ENCODE results near the gene LYRM4. TPM values are rescaled to one million over a fixed set of nuclear protein-coding genes. Genes with fewer than 3 reads are reported as not detected.

Gene LYRM4
- total RNA-seq, 1 donor from 2014 or later, result 20.4 TPM

- H3K4me3 ChIP-seq, result no peak overlapping the region
- H3K27me3 ChIP-seq, result no peaks in the 10 kb centered on the region
- no peak for TF ChIP-seq CTCF (IDR thresholded peaks at IDR 0.05)
- ATAC-seq (no peak), DNase-seq (no peak)
- no peaks in the 10 kb centered on the region for H3K36me3 ChIP-seq
- no peaks in the 10 kb centered on the region for H3K4me1 ChIP-seq
- H3K27ac ChIP-seq, result no peak overlapping the region
- no peaks in the 10 kb centered on the region for H3K9me3 ChIP-seq
- intact Hi-C loops (cut with DNase I), result no loop called here
Measured at GRCh38 chr6:5111626-5112025, 149.1 kb downstream of the LYRM4 start.

GRCh38 chr6:5110246-5110645 is 150.5 kb downstream of the LYRM4 start:
- Histone ChIP-seq H3K27ac (no peak overlapping the region), H3K36me3 (no peaks in the 10 kb centered on the region), H3K4me3 (no peak overlapping the region), H3K4me1 (no peaks in the 10 kb centered on the region), H3K27me3 (no peaks in the 10 kb centered on the region), H3K9me3 (no peaks in the 10 kb centered on the region)
- no peak for TF ChIP-seq CTCF (IDR thresholded peaks at IDR 0.05)
- DNase-seq, result no peak
- ATAC-seq, result no peak
- intact Hi-C loops (cut with DNase I), result no loop called here

GRCh38 chr6:5109436-5109835 is 151.3 kb downstream of the LYRM4 start:
- ATAC-seq (no peak), DNase-seq (no peak)
- H3K27me3 ChIP-seq, result no peaks in the 10 kb centered on the region
- no peak overlapping the region for H3K27ac ChIP-seq
- H3K4me1 ChIP-seq, result no peaks in the 10 kb centered on the region
- no peaks in the 10 kb centered on the region for H3K36me3 ChIP-seq
- no peak for TF ChIP-seq CTCF (IDR thresholded peaks at IDR 0.05)
- H3K9me3 ChIP-seq, result no peaks in the 10 kb centered on the region
- intact Hi-C loops (cut with DNase I), result no loop called here
- no peak overlapping the region for H3K4me3 ChIP-seq

GRCh38 chr6:5108536-5109150 is 152.1 kb downstream of the LYRM4 start:
- Histone ChIP-seq H3K4me3 (no peak overlapping the region), H3K27ac (no peak overlapping the region), H3K4me1 (no peaks in the 10 kb centered on the region), H3K27me3 (no peaks in the 10 kb centered on the region), H3K36me3 (no peaks in the 10 kb centered on the region), H3K9me3 (no peaks in the 10 kb centered on the region)
- intact Hi-C loops (cut with DNase I), result no loop called here
- DNase-seq (no peak), ATAC-seq (no peak)
- no peak for TF ChIP-seq CTCF (IDR thresholded peaks at IDR 0.05)

GRCh38 chr6:5108068-5108467 is 152.7 kb downstream of the LYRM4 start:
- intact Hi-C loops (cut with DNase I), result no loop called here
- Histone ChIP-seq H3K9me3 (no peaks in the 10 kb centered on the region), H3K4me1 (no peaks in the 10 kb centered on the region), H3K27ac (no peak overlapping the region), H3K4me3 (no peak overlapping the region), H3K27me3 (no peaks in the 10 kb centered on the region), H3K36me3 (no peaks in the 10 kb centered on the region)
- DNase-seq (no peak), ATAC-seq (no peak)
- no peak for TF ChIP-seq CTCF (IDR thresholded peaks at IDR 0.05)

- intact Hi-C loops (cut with DNase I), result no loop called here
- DNase-seq, result no peak
- no peak for TF ChIP-seq CTCF (IDR thresholded peaks at IDR 0.05)
Measured at GRCh38 chr6:5107341-5107740, 153.4 kb downstream of the LYRM4 start.

More at GRCh38 chr6:5107341-5107740, 153.4 kb downstream of the LYRM4 start:
- Histone ChIP-seq H3K4me3 (no peak overlapping the region), H3K9me3 (no peaks in the 10 kb centered on the region), H3K27ac (no peak overlapping the region), H3K36me3 (no peaks in the 10 kb centered on the region), H3K27me3 (no peaks in the 10 kb centered on the region), H3K4me1 (no peaks in the 10 kb centered on the region)
- ATAC-seq, result no peak

All from upper lobe of right lung (tissue), 1 donor.